T-helper 2 cell treated with Interferon-gamma antibody and Interleukin-4, amounts not matched to agents 100 ng/mL and 5 ng/mL, for 36 hours (primary cell): ENCODE measurements around the gene DCAF11. TPM values are rescaled to one million over a fixed set of nuclear protein-coding genes. Genes with fewer than 3 reads are reported as not detected.

Experiments
- intact Hi-C: fragments of 100-400 bp; cut with micrococcal nuclease; formaldehyde crosslinking; loops from one replicate; pipeline ENCODE4 v1.15.1; 2023
- total RNA-seq: library from RNA; stranded (reverse); gene quantifications from 2 replicates; pipeline ENCODE4 v1.2.3, GENCODE V29; 2022

Gene DCAF11
- total RNA-seq: 81.8 and 84.9 TPM in 2 replicates

- intact Hi-C loops: loop anchor here (1.0 to 10.0 kb wide), 14 partner anchors 20 to 1185 kb away; partner anchors contain the start of genes AP1G2, CARMIL3, CHMP4A and EMC9
Measured at GRCh38 chr14:24114532-24115421, at the start of gene DCAF11, which contains the start of gene NRL. TSS of gene DCAF11 (plus strand) at chr14:24114777. CDS start at chr14:24115595, 818 bp downstream. TSS of gene NRL (minus strand) at chr14:24114949. CDS start at chr14:24082848, 32,101 bp downstream.

- intact Hi-C loops: no loop called here
Measured at GRCh38 chr14:24064856-24065255, 49.7 kb upstream of the DCAF11 start.

- intact Hi-C loops: no loop called here
Measured at GRCh38 chr14:24065408-24065807, 49.2 kb upstream of the DCAF11 start.

GRCh38 chr14:24066496-24067132 is 48.0 kb upstream of the DCAF11 start:
- intact Hi-C loops: no loop called here

GRCh38 chr14:24067133-24068082 is 47.2 kb upstream of the DCAF11 start:
- intact Hi-C loops: no loop called here

GRCh38 chr14:24068711-24069410 is 45.7 kb upstream of the DCAF11 start:
- intact Hi-C loops: no loop called here

- intact Hi-C loops: no loop called here
Measured at GRCh38 chr14:24069411-24069735, 45.2 kb upstream of the DCAF11 start.

GRCh38 chr14:24070285-24071143 is 44.1 kb upstream of the DCAF11 start:
- intact Hi-C loops: no loop called here

- intact Hi-C loops: no loop called here
Measured at GRCh38 chr14:24071144-24071697, 43.4 kb upstream of the DCAF11 start, which contains the start of gene CPNE6. TSS of gene CPNE6 (plus strand) at chr14:24071562. CDS start at chr14:24072937, 1,375 bp downstream.

- intact Hi-C loops: no loop called here
Measured at GRCh38 chr14:24071836-24072430, 42.6 kb upstream of the DCAF11 start.

GRCh38 chr14:24072436-24072835 is 42.1 kb upstream of the DCAF11 start:
- intact Hi-C loops: no loop called here

- intact Hi-C loops: no loop called here
Measured at GRCh38 chr14:24072881-24073877, 41.4 kb upstream of the DCAF11 start.

GRCh38 chr14:24074625-24075484 is 39.7 kb upstream of the DCAF11 start:
- intact Hi-C loops: no loop called here

- intact Hi-C loops: no loop called here
Measured at GRCh38 chr14:24075485-24076301, 38.9 kb upstream of the DCAF11 start.

- intact Hi-C loops: no loop called here
Measured at GRCh38 chr14:24076302-24076601, 38.3 kb upstream of the DCAF11 start.

GRCh38 chr14:24077086-24077485 is 37.5 kb upstream of the DCAF11 start:
- intact Hi-C loops: no loop called here
